SU-DHL-6 (cell line): ENCODE results near the gene SKAP2.

Experiments
- EZH2phosphoT487 ChIP-seq: fragments of 200-600 bp; sonication (generic), shearing (Covaris generic); conservative IDR thresholded peaks from 2 replicates; pipeline ENCODE4 v1.6.1; 2018; ENCODE audit warnings: mild to moderate bottlenecking, antibody characterized with exemption, low read length, moderate library complexity, mixed read lengths
- TF ChIP-seq, protein P1 (sequence below): fragments of 200-600 bp; sonication (generic); IDR thresholded peaks from one replicate; pipeline ENCODE4 v1.5.1; 2017; ENCODE audit warnings: antibody characterized with exemption, mild to moderate bottlenecking, low read length, moderate library complexity; ENCODE audit not compliant: insufficient read depth, poor library complexity, severe bottlenecking

DNA sequence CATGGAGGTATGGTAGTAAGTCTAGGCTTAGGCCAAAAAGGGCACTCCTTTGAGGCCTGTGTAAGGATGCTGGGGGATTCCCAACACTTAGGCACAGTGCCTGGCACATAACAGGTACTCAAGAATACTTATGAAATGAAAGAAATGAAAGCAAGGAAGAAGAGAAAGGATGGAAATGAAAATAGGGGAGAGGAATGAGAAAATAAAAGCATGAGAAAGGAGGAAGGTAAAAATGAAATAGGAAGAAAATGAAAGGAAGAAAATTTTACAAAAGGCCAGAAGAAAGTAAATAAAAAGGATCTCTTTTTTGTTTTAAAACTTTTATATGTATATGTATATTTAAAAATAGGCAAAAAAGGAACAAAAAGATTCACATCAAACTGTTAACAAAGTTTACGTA is 146.3 kb downstream of the SKAP2 start:
- TF ChIP-seq, protein P1, sequence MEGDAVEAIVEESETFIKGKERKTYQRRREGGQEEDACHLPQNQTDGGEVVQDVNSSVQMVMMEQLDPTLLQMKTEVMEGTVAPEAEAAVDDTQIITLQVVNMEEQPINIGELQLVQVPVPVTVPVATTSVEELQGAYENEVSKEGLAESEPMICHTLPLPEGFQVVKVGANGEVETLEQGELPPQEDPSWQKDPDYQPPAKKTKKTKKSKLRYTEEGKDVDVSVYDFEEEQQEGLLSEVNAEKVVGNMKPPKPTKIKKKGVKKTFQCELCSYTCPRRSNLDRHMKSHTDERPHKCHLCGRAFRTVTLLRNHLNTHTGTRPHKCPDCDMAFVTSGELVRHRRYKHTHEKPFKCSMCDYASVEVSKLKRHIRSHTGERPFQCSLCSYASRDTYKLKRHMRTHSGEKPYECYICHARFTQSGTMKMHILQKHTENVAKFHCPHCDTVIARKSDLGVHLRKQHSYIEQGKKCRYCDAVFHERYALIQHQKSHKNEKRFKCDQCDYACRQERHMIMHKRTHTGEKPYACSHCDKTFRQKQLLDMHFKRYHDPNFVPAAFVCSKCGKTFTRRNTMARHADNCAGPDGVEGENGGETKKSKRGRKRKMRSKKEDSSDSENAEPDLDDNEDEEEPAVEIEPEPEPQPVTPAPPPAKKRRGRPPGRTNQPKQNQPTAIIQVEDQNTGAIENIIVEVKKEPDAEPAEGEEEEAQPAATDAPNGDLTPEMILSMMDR: no peak
- TF ChIP-seq EZH2phosphoT487: no peak
